ENCODE results near the gene AP4S1.
"Not testable (repeated sequence)": the region's sequence is repeated elsewhere in the genome, so short reads cannot be mapped to it uniquely, and the experiment has no call there.

Gene AP4S1, protein sequence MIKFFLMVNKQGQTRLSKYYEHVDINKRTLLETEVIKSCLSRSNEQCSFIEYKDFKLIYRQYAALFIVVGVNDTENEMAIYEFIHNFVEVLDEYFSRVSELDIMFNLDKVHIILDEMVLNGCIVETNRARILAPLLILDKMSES

DNA sequence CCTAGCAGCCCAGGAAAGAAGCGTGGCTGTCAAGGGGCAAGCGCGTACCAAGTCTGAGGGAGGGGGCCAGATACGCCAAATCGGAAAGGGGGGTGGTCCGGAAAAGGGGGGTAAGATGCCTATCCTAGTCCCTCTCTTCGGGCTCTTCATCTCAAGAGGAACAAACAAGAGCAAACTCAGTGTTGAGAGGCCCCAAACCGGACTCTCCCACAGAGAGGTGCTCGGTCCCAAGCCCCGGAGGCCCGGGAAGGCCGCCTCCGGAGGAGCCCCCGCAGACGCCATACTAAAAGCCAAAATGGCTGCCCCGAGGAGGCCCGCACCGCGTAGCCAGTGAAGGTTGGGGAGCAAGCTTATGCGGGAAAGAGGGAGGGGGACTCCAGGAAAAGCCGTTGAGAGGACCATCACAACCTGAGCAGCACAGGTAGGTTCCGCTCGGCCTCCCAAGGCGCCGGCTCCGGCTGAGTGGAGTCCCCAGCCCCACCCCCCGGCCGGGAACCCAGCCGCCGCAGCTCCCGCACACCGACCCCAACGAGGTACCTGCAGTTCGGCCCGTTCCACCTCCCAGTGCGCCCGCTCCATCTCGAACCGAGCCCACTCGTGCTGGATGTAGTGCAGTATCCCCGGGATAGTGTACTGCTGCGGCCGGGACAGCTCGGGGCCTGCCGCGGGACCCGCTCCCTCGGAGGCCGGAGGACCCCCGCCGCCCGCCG lies at the start of gene AP4S1:
AP4S1 (plus strand) TSS at position 283 of the 710 bp plus-strand sequence. CDS start 40,548 bp downstream, outside the sequence.
- DNase-seq (ENCODE audit: low read depth): peak; percentile 4

GRCh38 chr14:30977752-30978151 lies 47.7 kb upstream of the AP4S1 start:
- DNase-seq (ENCODE audit: low read depth): no peak

GRCh38 chr14:30980106-30980704 lies 45.2 kb upstream of the AP4S1 start:
- peak; percentile 60 for DNase-seq (ENCODE audit: low read depth)

DNA sequence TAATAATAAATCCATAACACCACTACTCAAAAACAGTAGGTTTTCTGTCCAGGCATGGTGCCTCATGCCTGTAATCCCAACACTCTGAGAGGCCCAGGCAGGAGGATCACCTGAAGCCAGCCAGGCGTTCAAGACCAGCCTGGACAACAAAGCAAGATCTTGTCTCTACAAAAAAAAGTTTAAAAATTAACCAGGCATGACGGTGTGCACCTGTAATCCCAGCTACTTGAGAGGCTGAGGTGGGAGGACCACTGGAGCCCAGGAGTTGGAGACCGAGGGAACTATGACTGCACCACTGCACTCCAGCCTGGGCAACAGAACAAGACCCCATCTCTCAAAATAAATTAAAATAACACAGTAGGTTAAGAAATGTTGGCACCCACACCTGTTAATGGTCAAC lies 44.5 kb upstream of the AP4S1 start:
- DNase-seq (ENCODE audit: low read depth): no peak

DNA sequence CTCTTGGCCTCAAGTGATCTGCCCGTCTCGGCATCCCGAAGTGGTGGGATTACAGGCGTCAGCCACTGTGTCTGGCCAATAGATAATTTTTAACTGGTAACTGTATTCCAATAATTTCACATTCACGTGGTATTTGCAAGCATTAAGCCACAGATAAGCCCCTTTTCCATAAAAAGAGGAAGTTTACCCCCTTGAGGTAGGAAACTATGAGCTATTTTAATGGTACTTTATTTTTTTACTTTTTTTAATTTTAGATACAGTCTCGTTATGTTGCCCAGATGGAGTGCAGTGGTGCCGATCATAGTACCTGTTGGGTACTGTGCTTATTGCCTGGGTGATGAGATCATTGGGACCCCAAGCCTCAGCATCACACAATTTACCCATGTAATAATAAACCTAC lies 42.9 kb upstream of the AP4S1 start:
- no peak for DNase-seq (ENCODE audit: low read depth)

- no peak for DNase-seq (ENCODE audit: low read depth)
Measured at GRCh38 chr14:30983858-30984257, 41.6 kb upstream of the AP4S1 start.

GRCh38 chr14:30985796-30986195 lies 39.7 kb upstream of the AP4S1 start:
- DNase-seq (ENCODE audit: low read depth): no peak

DNA sequence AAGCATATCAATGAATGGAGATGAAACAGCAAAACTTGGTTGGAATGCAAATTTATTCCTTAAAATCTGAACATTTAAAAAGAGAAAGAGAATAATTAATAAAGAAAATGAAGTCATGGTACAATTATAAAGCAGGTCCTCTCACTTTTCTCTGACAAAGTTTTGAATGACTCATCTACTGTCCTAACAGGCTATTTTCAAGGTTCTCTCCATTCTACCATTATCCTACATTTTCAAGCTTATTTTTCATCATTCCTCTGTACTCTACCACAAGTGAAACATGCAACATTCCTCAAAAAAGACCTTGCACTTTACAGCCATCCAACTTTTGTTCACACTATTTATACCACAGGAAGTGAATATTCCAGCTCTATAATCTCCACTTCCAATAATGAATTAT lies 36.9 kb upstream of the AP4S1 start:
- DNase-seq (ENCODE audit: low read depth): no peak

GRCh38 chr14:30990770-30991169 lies 34.7 kb upstream of the AP4S1 start:
- no peak for DNase-seq (ENCODE audit: low read depth)

DNA sequence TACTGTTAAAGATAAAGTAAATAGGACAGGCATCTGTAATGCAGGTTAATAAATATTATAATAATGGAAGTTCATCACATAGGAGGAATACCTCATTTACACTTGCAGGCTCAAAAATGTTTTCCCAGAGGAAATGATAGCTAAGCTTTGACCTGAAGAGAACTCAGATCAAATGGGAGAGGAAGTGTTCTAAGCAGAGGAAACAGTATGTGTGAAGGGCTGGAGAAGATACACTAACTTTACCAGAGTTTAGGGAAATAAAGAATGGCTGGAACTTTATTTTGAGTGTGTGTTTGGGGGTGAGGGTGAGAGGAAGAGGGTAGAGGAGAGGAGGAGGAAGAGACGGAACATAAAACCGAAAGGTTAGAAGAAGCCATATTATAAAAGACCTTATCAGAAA lies 34.0 kb upstream of the AP4S1 start:
- no peak for DNase-seq (ENCODE audit: low read depth)

GRCh38 chr14:30993071-30993470 lies 32.4 kb upstream of the AP4S1 start:
- no peak for DNase-seq (ENCODE audit: low read depth)

DNA sequence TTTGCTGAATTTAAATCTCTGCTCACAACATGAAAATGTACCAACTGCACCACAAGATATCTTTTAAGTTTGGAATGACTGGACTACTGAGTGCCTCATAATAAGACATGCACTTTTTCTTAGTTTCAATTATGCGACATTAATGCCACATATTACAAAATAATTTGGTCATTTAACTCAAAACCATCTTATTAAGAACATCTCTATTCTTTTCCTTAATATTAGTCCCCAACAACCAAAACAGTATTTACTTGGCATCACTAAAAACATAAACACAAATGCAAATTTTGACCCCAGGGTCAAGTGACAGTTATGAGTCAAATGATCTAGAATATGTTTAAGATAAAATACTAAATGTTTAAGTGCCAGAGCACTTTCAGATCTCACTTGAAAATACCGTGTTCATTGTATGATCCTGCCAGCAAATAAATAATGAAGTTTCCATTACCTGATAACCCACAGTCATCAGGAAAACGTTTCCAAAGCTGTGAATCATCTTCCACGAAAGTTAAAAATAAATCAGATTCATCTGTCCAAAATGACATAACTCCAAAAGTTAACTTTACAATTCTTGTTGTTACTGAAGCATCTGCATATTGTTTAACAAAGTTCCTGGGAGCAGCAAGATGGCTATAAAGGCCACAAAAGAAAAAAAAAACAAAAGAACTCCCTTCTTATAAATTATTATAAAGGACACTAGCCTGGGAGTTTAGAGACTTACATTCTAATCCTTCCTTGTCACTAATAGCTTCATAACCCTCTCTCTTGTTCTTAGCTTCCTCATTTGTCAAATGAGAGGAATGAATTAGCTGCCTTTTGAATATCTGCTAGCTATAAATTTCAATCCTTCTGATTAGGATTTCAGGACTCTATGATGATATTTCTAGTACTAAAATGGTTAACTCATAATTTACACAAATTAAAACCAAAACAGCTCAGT lies 30.5 kb upstream of the AP4S1 start:
- no peak for DNase-seq (ENCODE audit: low read depth)

- no peak for DNase-seq (ENCODE audit: low read depth)
Measured at GRCh38 chr14:30995689-30996088, 29.8 kb upstream of the AP4S1 start.

GRCh38 chr14:30996892-30997659 lies 28.4 kb upstream of the AP4S1 start:
- no peak for DNase-seq (ENCODE audit: low read depth)

- DNase-seq (ENCODE audit: low read depth): no peak
Measured at GRCh38 chr14:30998100-30998706, 27.2 kb upstream of the AP4S1 start.

DNA sequence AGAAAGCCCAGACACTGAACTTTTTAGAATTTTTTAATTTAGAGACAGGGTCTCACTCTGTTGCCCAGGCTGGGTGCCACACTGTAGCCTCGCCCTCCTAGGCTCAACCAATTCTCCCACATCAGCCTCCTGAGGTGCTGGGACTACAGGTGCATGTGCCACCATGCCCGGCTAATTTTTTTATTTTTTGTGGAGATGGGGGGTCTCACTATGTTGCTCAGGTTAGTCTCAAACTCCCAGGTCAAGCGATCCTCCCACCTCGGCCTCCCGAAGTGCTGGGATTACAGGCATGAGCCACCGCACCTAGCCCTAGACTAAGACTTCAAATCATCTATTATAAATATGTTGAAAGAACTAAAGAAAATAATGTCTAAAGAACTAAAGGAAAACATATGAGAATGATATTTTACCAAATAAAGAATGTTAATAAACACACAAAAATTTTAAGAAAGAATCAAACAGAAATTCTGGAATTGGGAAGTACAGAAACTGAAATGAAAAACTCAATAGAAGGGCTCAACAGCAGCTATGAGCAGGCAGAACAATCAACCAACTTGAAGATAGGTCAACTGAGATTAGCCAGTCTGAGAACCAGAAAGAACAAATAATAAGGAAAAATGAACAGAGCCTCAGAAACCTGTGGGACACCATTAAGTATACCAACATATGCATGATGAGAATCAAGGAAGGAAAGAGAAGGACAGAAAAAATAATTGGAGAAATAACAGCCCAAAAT lies 26.2 kb upstream of the AP4S1 start:
- DNase-seq (ENCODE audit: low read depth): no peak

GRCh38 chr14:31000629-31001338 lies 24.7 kb upstream of the AP4S1 start:
- no peak for DNase-seq (ENCODE audit: low read depth)

GRCh38 chr14:31001339-31001658 lies 24.1 kb upstream of the AP4S1 start:
- no peak for DNase-seq (ENCODE audit: low read depth)

- no peak for DNase-seq (ENCODE audit: low read depth)
Measured at GRCh38 chr14:31003284-31003683, 22.2 kb upstream of the AP4S1 start.

DNA sequence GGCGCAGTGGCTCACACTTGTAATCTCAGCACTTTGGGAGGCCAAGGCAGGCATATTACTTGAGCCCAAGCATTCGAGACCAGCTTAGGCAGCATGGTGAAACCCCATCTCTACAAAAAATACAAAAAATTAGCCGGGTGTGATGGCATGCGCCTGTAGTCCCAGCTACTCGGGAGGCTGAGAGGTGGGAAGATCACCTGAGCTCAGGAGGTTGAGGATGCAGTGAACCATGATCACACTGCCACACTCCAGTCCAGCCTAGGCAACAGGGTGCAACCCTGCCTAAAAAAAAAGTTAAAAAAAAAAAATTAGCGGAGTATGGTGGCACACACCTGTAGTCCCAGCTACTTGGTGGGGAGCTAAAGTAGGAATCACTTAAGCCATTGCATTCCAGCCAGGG lies 21.4 kb upstream of the AP4S1 start:
- not testable (repeated sequence) for DNase-seq (ENCODE audit: low read depth)
